HFF-Myc (cell line): Measurements from ENCODE around the gene TXNDC17.
"Not testable (repeated sequence)": the region's sequence is repeated elsewhere in the genome, so short reads cannot be mapped to it uniquely, and the experiment has no call there.

ENCODE experiments used
- DNase-seq: peaks from one replicate; pipeline ENCODE4 v3.0.0-alpha.2; 2011; ENCODE audit warnings: low read depth; ENCODE audit errors: extremely low read depth
- H3K4me3 ChIP-seq: replicated peaks from 2 replicates; pipeline ENCODE4 v1.5.1; 2011; ENCODE audit warnings: low read depth, mild to moderate bottlenecking, control low read depth, low read length
- CTCF ChIP-seq: IDR thresholded peaks from 2 replicates; pipeline ENCODE4 v1.5.1; 2012; ENCODE audit warnings: mild to moderate bottlenecking, low read depth, low read length, control low read depth; ENCODE audit errors: missing control alignments

The TXNDC17 gene

GRCh38 chr17:6654841-6655731, 14.2 kb downstream of the TXNDC17 start:
- no peak for TF ChIP-seq CTCF
- H3K4me3 ChIP-seq = no peak overlapping the region
- no peak for DNase-seq

GRCh38 chr17:6655732-6656361, 15.0 kb downstream of the TXNDC17 start:
- not testable (repeated sequence) for DNase-seq, H3K4me3 ChIP-seq

- H3K4me3 ChIP-seq, DNase-seq: not testable (repeated sequence)
Observed at GRCh38 chr17:6656797-6657632, 16.2 kb downstream of the TXNDC17 start.

GRCh38 chr17:6657633-6658287, 16.9 kb downstream of the TXNDC17 start:
- no peak for TF ChIP-seq CTCF
- DNase-seq = no peak
- no peak overlapping the region for H3K4me3 ChIP-seq

GRCh38 chr17:6658411-6658810, 17.6 kb downstream of the TXNDC17 start:
- not testable (repeated sequence) for H3K4me3 ChIP-seq

GRCh38 chr17:6660101-6660500, 19.2 kb downstream of the TXNDC17 start:
- no peak overlapping the region for H3K4me3 ChIP-seq
- no peak for TF ChIP-seq CTCF

More at GRCh38 chr17:6658411-6658810, 17.6 kb downstream of the TXNDC17 start:
- not testable (repeated sequence) for DNase-seq

GRCh38 chr17:6660805-6661463, 20.1 kb downstream of the TXNDC17 start:
- TF ChIP-seq CTCF = no peak
- H3K4me3 ChIP-seq = no peak overlapping the region
- DNase-seq = no peak

More at GRCh38 chr17:6660101-6660500, 19.2 kb downstream of the TXNDC17 start:
- no peak for DNase-seq
